GM12892 (cell line): Measurements from ENCODE around the gene C17orf113.

ENCODE experiments used
- POLR2A ChIP-seq: IDR thresholded peaks from 2 replicates; pipeline ENCODE4 v1.6.1; 2011; ENCODE audit warnings: low read depth, low read length, control low read depth
- TAF1 ChIP-seq: IDR thresholded peaks from 2 replicates; pipeline ENCODE4 v1.6.1; 2011; ENCODE audit warnings: low read depth, mild to moderate bottlenecking, control low read depth, low read length, borderline replicate concordance

GRCh38 chr17:42026857-42027589 is 23.4 kb downstream of the C17orf113 start:
- TF ChIP-seq POLR2A (no peak), TAF1 (no peak)
